SU-DHL-6 (cell line): Measurements from ENCODE around the gene UCN.

Experiments
- H2AFZ ChIP-seq: fragments of 200-600 bp; sonication (generic); 2 replicates; pipeline ENCODE4 v1.6.1; 2014; ENCODE audit warnings: low read depth, mild to moderate bottlenecking, moderate library complexity, mixed read lengths, antibody characterized with exemption, low read length; ENCODE audit not compliant: severe bottlenecking
- H3F3A ChIP-seq: fragments of 200-600 bp; shearing (Covaris generic); 2 replicates; pipeline ENCODE4 v1.6.0; 2016; ENCODE audit warnings: antibody characterized with exemption, mild to moderate bottlenecking; ENCODE audit not compliant: insufficient read depth
- H3K27ac ChIP-seq: fragments of 200-600 bp; sonication (generic); 2 replicates; pipeline ENCODE4 v1.5.1; 2016; ENCODE audit warnings: low read depth, mild to moderate bottlenecking, low read length, moderate library complexity, mixed read lengths
- H3K27me3 ChIP-seq: fragments of 200-600 bp; sonication (generic), shearing (Covaris generic); 2 replicates; pipeline ENCODE4 v1.6.0; 2014; ENCODE audit warnings: mild to moderate bottlenecking, low read length
- H3K36me3 ChIP-seq: fragments of 200-600 bp; sonication (generic); 2 replicates; pipeline ENCODE4 v1.6.1; 2014; ENCODE audit warnings: mild to moderate bottlenecking, low read length, mixed read lengths
- H3K4me2 ChIP-seq: fragments of 300-600, 200-600 bp; shearing (Covaris generic), sonication (generic); 2 replicates; pipeline ENCODE4 v1.6.0; 2014; ENCODE audit warnings: low read length, low read depth, mild to moderate bottlenecking; ENCODE audit not compliant: poor library complexity, severe bottlenecking
- H3K4me3 ChIP-seq: fragments of 200-600 bp; sonication (generic); 2 replicates; pipeline ENCODE4 v1.5.1; 2014; ENCODE audit warnings: antibody characterized with exemption, low read length, mild to moderate bottlenecking, mixed read lengths; ENCODE audit not compliant: insufficient read depth, poor library complexity, severe bottlenecking
- H3K79me2 ChIP-seq: fragments of 200-600 bp; sonication (generic); 2 replicates; pipeline ENCODE4 v1.6.1; 2014; ENCODE audit warnings: mild to moderate bottlenecking, low read length, moderate library complexity; ENCODE audit not compliant: insufficient read depth
- H3K9ac ChIP-seq: fragments of 200-600 bp; sonication (generic); 2 replicates; pipeline ENCODE4 v1.7.0; 2014; ENCODE audit warnings: mild to moderate bottlenecking, low read length
- H3K9me2 ChIP-seq: fragments of 200-600 bp; sonication (generic); replicated peaks from 2 replicates; pipeline ENCODE4 v1.6.1; 2014; ENCODE audit warnings: low read length; ENCODE audit not compliant: insufficient read depth
- H3K9me3 ChIP-seq: fragments of 200-600 bp; sonication (generic); 2 replicates; pipeline ENCODE4 v1.6.1; 2014; ENCODE audit warnings: low read length, mixed read lengths; ENCODE audit not compliant: insufficient read depth
- H4K20me1 ChIP-seq: fragments of 200-600 bp; sonication (generic); 2 replicates; pipeline ENCODE4 v1.6.1; 2014; ENCODE audit warnings: low read depth, mild to moderate bottlenecking, antibody characterized with exemption, low read length, moderate library complexity, mixed read lengths
- CTCF ChIP-seq: fragments of 200-600 bp; sonication (generic); IDR thresholded peaks from one replicate; pipeline ENCODE4 v1.5.1; 2017; ENCODE audit warnings: antibody characterized with exemption, mild to moderate bottlenecking, low read length, moderate library complexity; ENCODE audit not compliant: insufficient read depth, poor library complexity, severe bottlenecking
- EZH2phosphoT487 ChIP-seq: fragments of 200-600 bp; sonication (generic), shearing (Covaris generic); conservative IDR thresholded peaks from 2 replicates; pipeline ENCODE4 v1.6.1; 2018; ENCODE audit warnings: mild to moderate bottlenecking, antibody characterized with exemption, low read length, moderate library complexity, mixed read lengths

The UCN gene

GRCh38 chr2:27335311-27335710 lies 27.1 kb upstream of the UCN start:
- Histone ChIP-seq H3K4me3 (no peak overlapping the region), H3K9me3 (no peaks in the 10 kb centered on the region), H3K9ac (no peak overlapping the region), H3F3A (no peaks in the 10 kb centered on the region), H4K20me1 (no peaks in the 10 kb centered on the region), H3K4me2 (no peak overlapping the region), H2AFZ (no peak overlapping the region), H3K36me3 (0 out of 2 replicates have a peak, but pooled peaks cover 3% of the 10 kb centered on the region), H3K9me2 (no peaks in the 10 kb centered on the region), H3K27me3 (no peaks in the 10 kb centered on the region), H3K79me2 (no peaks in the 10 kb centered on the region), H3K27ac (no peak overlapping the region)
- no peak for TF ChIP-seq EZH2phosphoT487
- TF ChIP-seq CTCF = no peak

- no peak overlapping the region for H3K4me2 ChIP-seq
Measured at GRCh38 chr2:27324720-27325119, 16.5 kb upstream of the UCN start.

GRCh38 chr2:27323596-27324285 lies 15.5 kb upstream of the UCN start:
- Histone ChIP-seq H3K27ac (peak overlapping the region; percentile 65), H3K4me2 (peak overlapping the region; percentile 87), H3K9me3 (no peaks in the 10 kb centered on the region), H3K9ac (peak overlapping the region; percentile 89), H4K20me1 (no peaks in the 10 kb centered on the region), H3K9me2 (no peaks in the 10 kb centered on the region), H3F3A (peaks cover 18% of the 10 kb centered on the region), H2AFZ (peak overlapping the region; percentile 44), H3K27me3 (no peaks in the 10 kb centered on the region), H3K4me3 (peak overlapping the region; percentile 81), H3K79me2 (0 out of 2 replicates have a peak, but pooled peaks cover 8% of the 10 kb centered on the region), H3K36me3 (peaks cover 7% of the 10 kb centered on the region; the same call in 1 of the 2 replicates)
- TF ChIP-seq EZH2phosphoT487 = no peak
- TF ChIP-seq CTCF = no peak

More at GRCh38 chr2:27324720-27325119, 16.5 kb upstream of the UCN start:
- Histone ChIP-seq H3K4me3 (no peak overlapping the region), H3K79me2 (0 out of 2 replicates have a peak, but pooled peaks cover 8% of the 10 kb centered on the region), H2AFZ (no peak overlapping the region), H3K36me3 (peaks cover 7% of the 10 kb centered on the region; the same call in 1 of the 2 replicates), H3K27ac (no peak overlapping the region), H3F3A (peaks cover 18% of the 10 kb centered on the region), H3K9me3 (no peaks in the 10 kb centered on the region), H3K9me2 (no peaks in the 10 kb centered on the region), H3K9ac (no peak overlapping the region), H4K20me1 (no peaks in the 10 kb centered on the region), H3K27me3 (no peaks in the 10 kb centered on the region)
- TF ChIP-seq EZH2phosphoT487 (no peak), CTCF (no peak)
